Lower lobe of right lung (tissue), 2 donors: ENCODE results near the gene HSPG2. TPM values are rescaled to one million over a fixed set of nuclear protein-coding genes. Genes with fewer than 3 reads are reported as not detected.

Experiments
- ATAC-seq, 2 donors: fragments of 200-7000 bp; cut with Tn5 transposase; one replicate each; pipeline ENCODE4 v1.9.1; 2020 to 2022; ENCODE audit warnings: mild to moderate bottlenecking in 2 of 2, moderate library complexity in 2 of 2
- DNase-seq: peaks from one replicate; pipeline ENCODE4 v3.0.0-alpha.2; 2020
- H3K27ac ChIP-seq: fragments of 200-600 bp; one replicate; pipeline ENCODE4 v1.8.0; 2022
- H3K27me3 ChIP-seq: fragments of 200-600 bp; one replicate; pipeline ENCODE4 v1.8.0; 2022; ENCODE audit warnings: low read depth
- H3K36me3 ChIP-seq: fragments of 200-600 bp; one replicate; pipeline ENCODE4 v1.8.0; 2022; ENCODE audit warnings: mild to moderate bottlenecking
- H3K4me1 ChIP-seq: fragments of 200-600 bp; one replicate; pipeline ENCODE4 v1.8.0; 2022
- H3K4me3 ChIP-seq: fragments of 200-600 bp; one replicate; pipeline ENCODE4 v1.8.0; 2022; ENCODE audit warnings: mild to moderate bottlenecking
- H3K9me3 ChIP-seq: fragments of 200-600 bp; one replicate; pipeline ENCODE4 v1.8.0; 2022
- CTCF ChIP-seq: fragments of 200-600 bp; IDR thresholded peaks from one replicate; pipeline ENCODE4 v1.8.0; 2022; ENCODE audit warnings: antibody characterized with exemption, mild to moderate bottlenecking
- intact Hi-C: fragments of 100-400 bp; cut with DNase I; formaldehyde crosslinking; loops from one replicate; pipeline ENCODE4 v1.11.0; 2022
- total RNA-seq: library from RNA; stranded (reverse); fragmentation: NEBNext Ultra II Directional; extraction: Animal tissue kit (Norgen Biotek cat#: 25700); gene quantifications from one replicate; pipeline ENCODE4 v1.2.1, GENCODE V29; 2021
- donor health status: DM: no; HTN: yes; CAD: no; lungs with severe emphysema.

The HSPG2 gene
- total RNA-seq, 1 donor from 2014 or later = 216 TPM

DNA sequence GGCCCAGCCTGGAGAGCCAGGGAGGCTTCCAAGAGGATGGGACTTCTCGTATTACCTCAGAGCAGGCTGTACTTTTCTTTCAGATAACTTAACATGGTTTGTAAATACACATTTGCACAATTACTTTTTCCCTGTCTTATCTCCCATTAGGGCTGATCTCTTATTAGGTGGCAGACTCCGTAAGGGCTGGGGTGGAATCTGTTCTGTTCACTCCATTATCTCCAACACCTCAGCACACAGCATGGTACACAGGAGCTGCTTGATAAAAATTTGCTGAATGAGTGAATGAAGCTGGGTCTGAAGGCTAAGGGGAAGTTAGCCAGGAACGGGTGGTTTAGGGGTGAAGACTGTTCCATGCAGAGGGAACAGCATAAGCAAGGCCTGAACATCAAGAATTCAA, 76.1 kb downstream of the HSPG2 start:
- no peak for DNase-seq
- Histone ChIP-seq H3K4me1 (no peaks in the 10 kb centered on the region), H3K27me3 (no peaks in the 10 kb centered on the region), H3K9me3 (no peaks in the 10 kb centered on the region), H3K27ac (no peak overlapping the region), H3K36me3 (peaks cover 93% of the 10 kb centered on the region), H3K4me3 (no peak overlapping the region)
- intact Hi-C loops = no loop called here
- ATAC-seq = no peak
- no peak for TF ChIP-seq CTCF

GRCh38 chr1:21859669-21860179, 77.4 kb downstream of the HSPG2 start:
- ATAC-seq = no peak
- no peak for DNase-seq
- Histone ChIP-seq H3K9me3 (no peaks in the 10 kb centered on the region), H3K27me3 (no peaks in the 10 kb centered on the region), H3K4me1 (no peaks in the 10 kb centered on the region), H3K4me3 (no peak overlapping the region), H3K27ac (no peak overlapping the region), H3K36me3 (peaks cover 93% of the 10 kb centered on the region)
- intact Hi-C loops = no loop called here
- no peak for TF ChIP-seq CTCF

DNA sequence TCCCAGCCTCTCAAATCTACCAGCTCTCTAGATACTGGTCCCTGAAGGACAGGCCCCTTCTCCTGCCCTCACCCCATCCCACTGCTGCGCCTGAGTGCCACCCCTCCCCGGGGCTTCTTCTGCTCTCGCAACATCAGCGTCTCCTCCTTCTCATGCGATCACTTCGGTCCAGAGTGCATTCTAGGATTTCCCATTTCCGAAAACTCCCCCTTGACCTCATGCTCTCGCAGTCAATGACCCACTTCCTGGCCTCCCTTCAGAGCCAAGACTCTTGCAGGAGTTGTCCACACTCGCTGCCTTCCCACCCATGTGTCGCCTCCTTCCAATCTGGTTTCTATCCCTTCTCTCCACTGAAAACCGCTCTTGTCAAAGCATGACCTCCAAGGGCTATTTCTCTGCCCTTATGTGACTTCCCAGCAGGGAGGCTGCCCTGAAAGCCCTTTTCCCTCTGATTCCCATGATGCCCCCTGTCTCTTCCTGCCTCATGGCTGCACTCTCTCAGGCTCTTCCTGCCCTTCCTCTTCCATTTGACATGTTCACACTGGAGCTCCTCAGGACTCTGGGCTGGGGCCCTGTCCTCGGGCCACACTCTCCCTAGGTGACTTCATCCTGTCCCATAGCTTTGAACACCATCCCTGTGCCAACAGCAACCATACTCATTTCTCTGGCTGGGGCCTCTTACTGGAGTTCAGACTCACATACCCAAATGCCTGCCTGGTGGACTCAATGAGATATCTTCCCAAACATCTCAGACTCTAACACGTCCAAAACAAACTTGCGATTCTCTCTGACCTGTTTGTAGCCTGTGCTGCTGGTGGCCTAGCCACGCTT, 79.1 kb downstream of the HSPG2 start:
- Histone ChIP-seq H3K4me1 (no peaks in the 10 kb centered on the region), H3K27ac (peak overlapping the region; percentile 11), H3K4me3 (no peak overlapping the region), H3K27me3 (no peaks in the 10 kb centered on the region), H3K36me3 (peaks cover 94% of the 10 kb centered on the region), H3K9me3 (no peaks in the 10 kb centered on the region)
- ATAC-seq (no peak), DNase-seq (no peak)
- TF ChIP-seq CTCF = no peak
- intact Hi-C loops = no loop called here

DNA sequence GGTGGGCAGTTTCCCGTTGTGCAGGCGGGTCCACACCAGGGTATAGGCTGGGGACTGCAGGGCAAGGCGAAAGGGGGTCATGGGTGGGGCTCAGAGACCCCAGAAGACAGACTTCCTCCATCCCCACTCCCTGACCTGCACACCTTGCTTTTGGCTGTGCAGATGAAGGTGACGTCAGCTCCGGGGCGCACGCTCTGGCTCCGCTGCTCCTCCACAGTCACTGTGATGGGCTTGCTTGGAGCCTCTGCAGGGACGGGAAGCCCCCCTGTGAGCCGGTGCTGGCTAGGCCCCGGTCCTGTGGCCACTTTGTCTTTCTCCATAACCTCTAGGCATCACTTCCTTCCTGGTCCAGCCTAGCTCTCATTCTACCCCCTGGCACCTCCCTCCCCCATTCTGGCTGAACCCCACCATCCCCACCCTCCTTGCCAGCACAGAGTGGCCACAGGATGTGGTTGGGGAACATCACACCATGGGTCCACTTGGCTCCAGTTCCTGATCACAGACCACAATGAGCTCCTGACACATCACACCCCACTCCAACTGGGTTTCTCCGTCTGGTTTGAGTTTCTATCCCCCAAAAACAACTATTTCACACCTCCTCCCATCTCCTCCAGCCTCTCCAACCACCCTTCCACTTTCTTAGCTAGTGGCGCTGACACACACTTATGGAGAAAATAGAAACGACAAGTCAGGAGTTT, 79.8 kb downstream of the HSPG2 start:
- Histone ChIP-seq H3K4me1 (no peaks in the 10 kb centered on the region), H3K27ac (no peak overlapping the region), H3K4me3 (no peak overlapping the region), H3K27me3 (no peaks in the 10 kb centered on the region), H3K9me3 (no peaks in the 10 kb centered on the region), H3K36me3 (peaks cover 97% of the 10 kb centered on the region)
- DNase-seq = no peak
- ATAC-seq = peak in 1 of 2 donors; percentile 6
- intact Hi-C loops = no loop called here
- TF ChIP-seq CTCF = no peak

DNA sequence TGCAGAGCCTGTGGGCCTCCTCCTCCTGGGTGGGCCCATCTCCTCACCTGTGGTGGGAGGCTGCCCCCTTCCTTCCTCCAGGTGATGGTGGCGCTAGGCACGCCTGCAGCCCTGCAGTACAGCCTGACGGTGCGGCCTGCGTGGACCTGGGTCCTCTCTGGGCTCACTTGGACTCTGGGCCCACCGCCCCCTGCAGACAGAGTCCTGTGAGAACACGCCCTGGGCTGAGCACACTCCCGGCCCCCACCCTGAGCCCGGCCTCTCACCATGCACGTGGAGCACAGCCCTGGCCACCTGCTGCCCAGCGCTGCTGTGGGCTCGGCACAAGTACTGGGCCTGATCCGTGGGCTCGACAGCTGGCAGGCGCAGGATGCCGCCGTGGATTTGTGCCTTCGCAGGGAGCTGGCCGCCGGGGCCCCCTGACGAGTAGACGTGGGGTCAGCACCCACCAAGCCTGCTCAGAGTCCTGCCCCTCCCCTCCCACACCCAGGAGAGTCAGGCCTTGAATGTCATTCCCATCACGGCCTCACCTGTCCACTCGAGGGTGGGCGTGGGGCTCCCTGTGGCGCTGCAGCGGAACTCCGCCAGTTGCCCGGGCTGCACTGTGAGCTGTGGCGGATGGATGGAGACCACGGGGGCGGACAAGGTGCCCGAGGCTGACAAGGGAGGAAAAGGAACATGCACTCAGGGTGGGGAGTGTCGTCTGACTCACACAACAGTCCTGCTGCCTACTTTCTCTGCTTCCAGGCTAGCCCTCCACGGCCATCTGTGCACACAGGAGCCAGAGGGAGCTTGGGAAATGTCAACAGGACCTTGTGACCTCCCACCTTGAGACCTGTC, 81.6 kb downstream of the HSPG2 start:
- intact Hi-C loops = no loop called here
- no peak overlapping the region for H3K4me3 ChIP-seq
- H3K9me3 ChIP-seq = no peaks in the 10 kb centered on the region
- ATAC-seq (no peak), DNase-seq (no peak)
- no peaks in the 10 kb centered on the region for H3K27me3 ChIP-seq
- H3K4me1 ChIP-seq = no peaks in the 10 kb centered on the region
- H3K27ac ChIP-seq = no peak overlapping the region
- peaks cover 96% of the 10 kb centered on the region for H3K36me3 ChIP-seq
- no peak for TF ChIP-seq CTCF
